Brain microvascular endothelial cell (primary cell): ENCODE data around the gene TLR5.

Source experiments
- DNase-seq: peaks from one replicate; pipeline ENCODE4 v3.0.0-alpha.2; 2020
- H3K27ac ChIP-seq: fragments of 250-450 bp; sonication (Bioruptor Pico); 2 replicates; pipeline ENCODE4 v1.5.1; 2020; ENCODE audit warnings: mild to moderate bottlenecking, moderate library complexity
- H3K27me3 ChIP-seq: fragments of 250-450 bp; sonication (Bioruptor Pico); replicated peaks from 2 replicates; pipeline ENCODE4 v1.5.1; 2020; ENCODE audit warnings: mild to moderate bottlenecking
- H3K36me3 ChIP-seq: fragments of 250-450 bp; sonication (Bioruptor Pico); replicated peaks from 2 replicates; pipeline ENCODE4 v1.5.1; 2020; ENCODE audit warnings: mild to moderate bottlenecking
- H3K4me3 ChIP-seq: 2 replicates; pipeline ENCODE4 v1.5.1; 2011; ENCODE audit warnings: low read depth, mild to moderate bottlenecking, control low read depth, low read length, moderate library complexity
- in situ Hi-C: cut with HindIII; loops from 2 replicates; pipeline ENCODE4 v1.10.0; 2017; ENCODE audit warnings: low sequenced_read_pairs, low pct_ligation_motif_present
- TF ChIP-seq, protein P1 (sequence below): IDR thresholded peaks from 2 replicates; pipeline ENCODE4 v1.5.1; 2011; ENCODE audit warnings: low read depth, mild to moderate bottlenecking, moderate library complexity, low read length, control low read depth, inconsistent platforms; ENCODE audit errors: missing control alignments

The TLR5 gene

DNA sequence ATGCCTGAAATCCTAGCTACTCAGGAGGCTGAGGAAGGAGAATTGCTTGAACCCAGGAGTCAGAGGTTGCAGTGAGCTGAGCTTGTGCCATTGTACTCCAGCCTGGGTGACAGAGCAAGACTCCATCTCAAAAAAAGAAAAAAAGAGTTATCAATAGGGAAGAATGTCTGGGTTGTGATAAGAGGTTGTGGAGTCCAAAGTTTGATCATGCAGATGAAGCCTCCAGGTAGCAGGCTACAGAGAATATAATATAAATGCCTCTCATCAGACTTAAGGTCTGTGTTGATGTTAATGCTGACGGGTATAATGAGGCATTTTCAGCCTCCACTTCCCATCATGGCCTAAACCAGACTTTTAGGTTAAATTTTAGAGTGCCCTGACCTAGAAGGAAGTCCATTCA lies 24.6 kb downstream of the TLR5 start:
- TF ChIP-seq, protein P1, sequence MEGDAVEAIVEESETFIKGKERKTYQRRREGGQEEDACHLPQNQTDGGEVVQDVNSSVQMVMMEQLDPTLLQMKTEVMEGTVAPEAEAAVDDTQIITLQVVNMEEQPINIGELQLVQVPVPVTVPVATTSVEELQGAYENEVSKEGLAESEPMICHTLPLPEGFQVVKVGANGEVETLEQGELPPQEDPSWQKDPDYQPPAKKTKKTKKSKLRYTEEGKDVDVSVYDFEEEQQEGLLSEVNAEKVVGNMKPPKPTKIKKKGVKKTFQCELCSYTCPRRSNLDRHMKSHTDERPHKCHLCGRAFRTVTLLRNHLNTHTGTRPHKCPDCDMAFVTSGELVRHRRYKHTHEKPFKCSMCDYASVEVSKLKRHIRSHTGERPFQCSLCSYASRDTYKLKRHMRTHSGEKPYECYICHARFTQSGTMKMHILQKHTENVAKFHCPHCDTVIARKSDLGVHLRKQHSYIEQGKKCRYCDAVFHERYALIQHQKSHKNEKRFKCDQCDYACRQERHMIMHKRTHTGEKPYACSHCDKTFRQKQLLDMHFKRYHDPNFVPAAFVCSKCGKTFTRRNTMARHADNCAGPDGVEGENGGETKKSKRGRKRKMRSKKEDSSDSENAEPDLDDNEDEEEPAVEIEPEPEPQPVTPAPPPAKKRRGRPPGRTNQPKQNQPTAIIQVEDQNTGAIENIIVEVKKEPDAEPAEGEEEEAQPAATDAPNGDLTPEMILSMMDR, result no peak
- Histone ChIP-seq H3K36me3 (no peaks in the 10 kb centered on the region), H3K4me3 (no peak overlapping the region), H3K27ac (no peak overlapping the region), H3K27me3 (no peaks in the 10 kb centered on the region)
- in situ Hi-C loops, result no loop called here
- no peak for DNase-seq

DNA sequence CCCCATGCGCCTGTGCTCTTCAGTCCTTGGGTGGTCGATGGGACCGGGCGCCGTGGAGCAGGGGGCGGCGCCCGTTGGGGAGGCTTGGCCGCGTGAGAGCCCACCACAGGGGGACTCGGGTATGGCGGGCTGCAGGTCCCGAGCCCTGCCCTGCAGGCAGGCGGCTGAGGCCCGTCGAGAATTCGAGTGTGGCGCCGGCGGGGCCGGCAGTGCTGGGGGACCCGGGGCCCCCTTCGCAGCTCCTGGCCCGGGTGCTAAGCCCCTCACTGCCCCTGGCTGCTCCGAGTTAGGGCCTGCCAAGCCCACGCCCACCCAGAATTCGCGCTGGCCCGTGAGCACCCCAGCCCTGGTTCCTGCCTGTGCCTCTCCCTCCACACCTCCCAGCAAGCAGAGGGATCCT lies 26.1 kb downstream of the TLR5 start:
- TF ChIP-seq, protein P1, result no peak
- Histone ChIP-seq H3K27ac (no peak overlapping the region), H3K4me3 (no peak overlapping the region), H3K27me3 (no peaks in the 10 kb centered on the region), H3K36me3 (no peaks in the 10 kb centered on the region)
- DNase-seq, result no peak
- in situ Hi-C loops, result no loop called here

DNA sequence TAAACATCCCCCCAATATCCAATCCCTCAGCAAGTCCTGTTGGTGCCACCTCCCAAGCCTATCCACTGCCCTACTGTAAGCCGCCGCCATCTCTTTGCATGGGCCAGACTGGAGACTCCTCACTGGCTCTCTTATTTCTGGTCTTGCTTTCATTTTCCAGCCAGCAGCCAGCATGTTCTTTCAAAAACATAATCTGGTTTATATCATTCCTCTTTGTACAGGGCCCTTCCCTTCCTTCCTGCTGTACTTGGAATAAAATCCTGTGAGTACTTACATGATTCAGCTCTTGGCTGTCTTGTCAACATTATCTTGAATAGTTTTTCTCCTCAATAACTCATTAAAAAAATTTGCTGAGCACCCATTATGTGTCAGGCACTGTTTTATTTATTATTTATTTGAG lies 28.2 kb downstream of the TLR5 start:
- no peak for DNase-seq
- in situ Hi-C loops, result no loop called here
- no peak overlapping the region for H3K27ac ChIP-seq
- no peaks in the 10 kb centered on the region for H3K27me3 ChIP-seq
- H3K36me3 ChIP-seq, result no peaks in the 10 kb centered on the region
- no peak overlapping the region for H3K4me3 ChIP-seq
- TF ChIP-seq, protein P1, result no peak

DNA sequence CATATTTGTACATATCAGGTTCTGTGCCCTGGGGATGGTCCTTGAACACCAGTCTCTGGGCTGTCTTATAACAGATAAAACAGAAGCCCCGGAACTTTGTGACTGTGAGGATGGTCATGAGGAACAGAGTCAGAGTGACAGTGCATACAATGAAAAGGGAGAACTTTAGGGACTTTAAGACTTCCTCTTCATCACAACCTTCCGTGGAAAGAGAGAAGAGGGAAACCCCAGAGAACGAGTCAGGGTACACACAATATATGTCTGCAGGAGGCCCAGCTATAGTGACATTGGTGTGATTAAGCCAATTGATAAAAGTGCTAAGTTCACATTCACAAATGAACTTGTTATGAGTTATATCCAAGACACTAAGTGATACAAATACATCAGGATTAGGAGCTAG lies 32.1 kb downstream of the TLR5 start:
- Histone ChIP-seq H3K27me3 (no peaks in the 10 kb centered on the region), H3K36me3 (no peaks in the 10 kb centered on the region), H3K27ac (no peak overlapping the region), H3K4me3 (no peak overlapping the region)
- in situ Hi-C loops, result no loop called here
- DNase-seq, result no peak
- TF ChIP-seq, protein P1, result no peak

DNA sequence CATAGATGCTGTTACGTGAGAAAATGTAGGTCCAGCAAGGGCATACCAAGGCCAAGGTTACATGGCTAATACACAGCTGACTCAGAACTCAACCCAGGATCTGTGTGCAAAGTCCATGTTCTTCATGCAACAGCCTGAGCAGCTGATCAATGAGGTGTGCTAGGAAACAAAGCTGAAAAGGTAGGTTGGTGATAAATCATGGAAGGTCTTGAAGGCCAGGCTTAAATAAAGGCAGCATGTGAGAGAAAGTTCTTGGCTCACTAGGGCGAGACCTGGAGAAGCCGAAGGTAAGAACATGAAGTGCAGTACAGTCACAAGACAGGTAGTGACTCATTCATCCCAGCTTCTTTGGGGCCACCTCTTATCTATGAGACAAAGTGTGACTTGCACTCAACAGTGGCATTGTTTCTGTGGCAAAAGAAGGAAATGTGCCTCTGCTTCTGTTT lies 33.4 kb downstream of the TLR5 start:
- H3K27me3 ChIP-seq, result no peaks in the 10 kb centered on the region
- in situ Hi-C loops, result no loop called here
- H3K36me3 ChIP-seq, result no peaks in the 10 kb centered on the region
- H3K27ac ChIP-seq, result no peak overlapping the region
- TF ChIP-seq, protein P1, result no peak
- no peak for DNase-seq
- no peak overlapping the region for H3K4me3 ChIP-seq

DNA sequence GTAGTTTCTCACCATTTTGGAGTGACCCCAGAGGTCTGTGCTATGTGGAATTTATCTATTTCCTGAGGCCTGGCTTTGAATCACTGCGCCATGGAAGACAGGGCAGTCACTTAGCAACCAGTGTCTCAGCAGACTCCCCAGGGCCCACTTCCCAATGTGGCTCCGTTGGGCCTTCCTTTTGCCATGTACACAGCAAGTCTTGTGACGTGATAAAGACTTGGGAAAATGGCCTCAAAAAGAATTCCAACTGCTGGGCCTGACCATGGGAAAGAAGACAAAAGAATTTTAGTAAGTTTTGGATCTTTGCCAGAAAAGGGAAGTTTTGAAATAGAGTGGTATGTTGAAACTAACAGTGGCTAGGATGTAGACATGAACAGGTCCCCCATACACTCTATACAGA lies 36.2 kb downstream of the TLR5 start:
- in situ Hi-C loops, result no loop called here
- TF ChIP-seq, protein P1, result no peak
- peak; percentile 21 for DNase-seq
- H3K27me3 ChIP-seq, result no peaks in the 10 kb centered on the region
- no peak overlapping the region for H3K27ac ChIP-seq
- H3K36me3 ChIP-seq, result no peaks in the 10 kb centered on the region
- no peak overlapping the region for H3K4me3 ChIP-seq
